HEK293 (cell line): Measurements from ENCODE around the gene UBE3B.

Source experiments
- CTCF ChIP-seq: fragments of 450-650 bp; formaldehyde crosslinking; IDR thresholded peaks from 2 replicates; pipeline ENCODE4 v1.5.1; 2016; ENCODE audit warnings: missing biosample characterization, missing genetic modification characterization
- REST ChIP-seq: fragments of 450-650 bp; formaldehyde crosslinking; IDR thresholded peaks from 2 replicates; pipeline ENCODE4 v1.5.1; 2016; ENCODE audit warnings: missing biosample characterization, missing genetic modification characterization
- SETDB1 ChIP-seq: IDR thresholded peaks from one replicate; pipeline ENCODE4 v1.6.1; 2017; ENCODE audit warnings: mild to moderate bottlenecking, low read length, moderate library complexity, mixed read lengths; ENCODE audit not compliant: insufficient read length
- SP3 ChIP-seq: fragments of 450-650 bp; formaldehyde crosslinking; IDR thresholded peaks from 2 replicates; pipeline ENCODE4 v1.5.1; 2016; ENCODE audit warnings: missing biosample characterization, missing genetic modification characterization
- ZNF174 ChIP-seq: fragments of 450-650 bp; formaldehyde crosslinking; IDR thresholded peaks from 2 replicates; pipeline ENCODE4 v1.5.0; 2017; ENCODE audit warnings: missing biosample characterization, mild to moderate bottlenecking, missing genetic modification characterization
- ZNF394 ChIP-seq: fragments of 450-650 bp; formaldehyde crosslinking; IDR thresholded peaks from 2 replicates; pipeline ENCODE4 v1.5.1; 2016; ENCODE audit warnings: missing biosample characterization, missing genetic modification characterization, mild to moderate bottlenecking, moderate library complexity, borderline replicate concordance
- ZNF398 ChIP-seq: fragments of 450-650 bp; formaldehyde crosslinking; IDR thresholded peaks from 2 replicates; pipeline ENCODE4 v1.5.1; 2017; ENCODE audit warnings: missing biosample characterization, missing genetic modification characterization
- ZNF514 ChIP-seq: fragments of 450-650 bp; formaldehyde crosslinking; IDR thresholded peaks from 2 replicates; pipeline ENCODE4 v1.5.1; 2016; ENCODE audit warnings: missing biosample characterization, missing genetic modification characterization
- ZNF544 ChIP-seq: fragments of 450-650 bp; formaldehyde crosslinking; IDR thresholded peaks from 2 replicates; pipeline ENCODE4 v1.5.0; 2017; ENCODE audit warnings: missing biosample characterization, missing genetic modification characterization
- ZNF776 ChIP-seq: fragments of 450-650 bp; formaldehyde crosslinking; IDR thresholded peaks from 2 replicates; pipeline ENCODE4 v1.5.0; 2017; ENCODE audit warnings: missing biosample characterization, missing genetic modification characterization, borderline replicate concordance

- TF ChIP-seq CTCF (tag by site-specific recombination) (no peak), ZNF398 (tag by site-specific recombination) (no peak), ZNF776 (tag by site-specific recombination) (no peak), SP3 (no peak), ZNF394 (tag by site-specific recombination) (no peak), ZNF514 (tag by site-specific recombination) (no peak), SETDB1 (no peak), ZNF544 (tag by site-specific recombination) (no peak), ZNF174 (tag by site-specific recombination) (no peak), REST (tag by site-specific recombination) (no peak)
Measured at GRCh38 chr12:109553906-109554500, 76.6 kb downstream of the UBE3B start.
